NOMO-1 treated with dmso at 0.1 percent for 144 hours (cell line): ENCODE measurements around the gene SIN3B.

Source experiments
- DNase-seq: peaks from one replicate; lab custom pipeline; 2025; ENCODE audit not compliant: unreplicated experiment; lab: John Stamatoyannopoulos, UW

SIN3B gene

GRCh38 chr19:16908759-16909158, 79.6 kb downstream of the SIN3B start:
- no peak for DNase-seq

GRCh38 chr19:16911046-16911445, 81.8 kb downstream of the SIN3B start:
- no peak for DNase-seq

- no peak for DNase-seq
Observed at GRCh38 chr19:16912780-16913179, 83.6 kb downstream of the SIN3B start.

GRCh38 chr19:16914421-16914820, 85.2 kb downstream of the SIN3B start:
- no peak for DNase-seq

GRCh38 chr19:16915135-16915534, 85.9 kb downstream of the SIN3B start:
- DNase-seq, result no peak

DNA sequence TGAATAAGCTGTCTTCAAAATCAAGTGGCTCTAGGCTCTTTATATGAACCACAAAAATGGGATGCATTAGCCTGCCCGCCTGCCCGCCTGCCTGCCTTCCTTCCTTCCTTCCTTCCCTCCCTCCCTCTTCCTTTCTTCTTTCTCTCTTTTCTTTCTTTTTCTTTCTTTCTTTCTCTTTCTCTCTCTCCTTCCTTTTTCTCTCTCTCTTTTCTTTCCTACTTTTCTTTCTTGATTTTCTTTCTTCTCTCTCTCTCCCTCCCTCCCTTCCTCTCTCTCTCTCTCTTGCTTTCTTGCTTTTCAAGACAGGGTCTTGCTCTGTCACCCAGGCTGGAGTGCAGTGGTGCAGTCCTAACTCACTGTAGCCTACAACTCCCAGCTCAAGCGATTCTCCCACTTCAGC, 86.5 kb downstream of the SIN3B start:
- no peak for DNase-seq

GRCh38 chr19:16917401-16917800, 88.2 kb downstream of the SIN3B start:
- no peak for DNase-seq

DNA sequence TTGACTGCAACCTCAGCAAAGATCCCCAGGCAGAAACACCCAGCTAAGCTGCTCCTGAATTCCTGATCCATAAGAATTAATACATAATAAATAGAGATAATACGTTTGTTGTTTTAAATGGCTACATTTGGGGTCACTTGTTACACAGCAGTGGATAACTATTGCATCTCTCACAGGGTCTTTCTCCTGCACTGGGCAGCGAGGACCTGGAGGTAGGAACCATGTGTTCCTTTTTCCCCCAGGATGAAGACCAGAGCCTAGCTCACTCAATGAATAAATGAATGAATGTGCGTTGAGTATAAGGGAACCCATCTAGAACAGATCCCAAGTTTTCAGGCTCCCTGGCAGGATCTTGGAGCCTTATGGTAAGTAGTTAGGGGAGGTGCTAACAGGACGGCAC, 90.3 kb downstream of the SIN3B start:
- no peak for DNase-seq

DNA sequence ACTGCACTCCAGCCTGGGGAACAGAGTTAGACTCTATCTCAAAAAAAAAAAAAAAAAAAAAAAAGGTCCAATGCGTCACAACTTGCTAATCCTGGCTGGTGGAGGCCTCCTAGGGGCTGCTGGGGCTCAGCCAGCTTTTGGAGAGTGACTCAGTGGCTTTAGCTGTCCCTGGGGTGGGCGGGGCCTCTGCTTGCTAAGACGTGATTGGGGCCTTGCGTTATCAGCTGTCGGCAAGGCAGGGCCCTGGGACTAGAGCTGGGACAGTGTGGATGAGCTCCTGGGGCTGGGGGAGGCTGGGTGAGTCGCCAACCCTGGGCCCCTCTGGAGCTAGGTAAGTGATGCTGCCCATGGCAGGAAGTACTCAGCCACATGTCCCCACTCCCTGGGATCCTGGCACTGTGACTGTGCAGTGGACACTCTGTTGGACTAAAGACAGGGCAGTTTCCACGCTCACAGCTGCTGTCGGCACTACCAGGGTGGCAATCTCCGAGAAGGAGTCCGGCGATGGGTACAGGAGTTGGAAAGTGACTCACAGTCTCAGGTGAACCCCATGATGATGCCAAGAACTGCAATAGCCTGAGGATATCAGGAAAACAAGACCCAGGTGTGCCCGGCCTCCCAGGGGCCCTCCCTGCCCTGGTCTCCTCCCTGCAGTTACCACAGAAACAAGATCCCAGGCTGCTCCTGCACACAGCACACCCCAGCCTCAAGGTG, 91.8 kb downstream of the SIN3B start:
- DNase-seq, result no peak

- no peak for DNase-seq
Observed at GRCh38 chr19:16921766-16922591, 92.8 kb downstream of the SIN3B start.

DNA sequence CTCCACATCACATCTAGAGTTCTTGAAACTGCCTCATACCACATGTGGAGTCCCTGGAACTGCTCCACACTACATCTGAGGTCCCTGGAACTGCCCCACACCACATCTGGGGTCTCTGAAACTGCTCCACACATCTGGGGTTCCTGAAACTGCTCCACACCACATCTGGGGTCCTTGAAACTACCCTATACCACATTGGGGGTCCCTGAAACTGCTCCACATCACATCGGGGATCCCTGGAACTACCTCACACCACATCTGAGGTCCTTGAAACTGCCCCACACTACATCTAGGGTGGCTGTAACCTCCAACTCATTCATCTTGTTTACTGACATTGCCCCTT, 93.4 kb downstream of the SIN3B start:
- no peak for DNase-seq

GRCh38 chr19:16922949-16923348, 93.8 kb downstream of the SIN3B start:
- DNase-seq, result no peak

DNA sequence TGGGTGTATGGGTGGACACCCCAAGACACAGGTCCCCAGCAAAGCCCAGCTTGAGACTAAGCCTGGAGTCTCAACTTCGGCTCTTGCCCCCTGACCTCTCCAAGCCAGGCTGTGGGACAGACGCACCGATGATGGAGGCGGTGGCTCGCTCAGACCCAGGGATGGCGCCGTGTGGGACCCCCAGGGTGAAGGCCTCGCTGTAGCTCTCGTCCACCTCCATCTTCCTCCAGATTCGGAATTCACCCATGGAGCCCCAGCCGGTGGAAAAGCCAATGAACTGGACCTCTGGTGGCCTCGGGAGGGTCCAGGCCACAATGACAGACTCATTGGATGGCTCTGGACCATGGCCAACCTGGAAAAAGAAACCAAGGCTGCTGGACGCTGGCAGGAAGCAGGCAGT, 98.7 kb downstream of the SIN3B start:
- no peak for DNase-seq

DNA sequence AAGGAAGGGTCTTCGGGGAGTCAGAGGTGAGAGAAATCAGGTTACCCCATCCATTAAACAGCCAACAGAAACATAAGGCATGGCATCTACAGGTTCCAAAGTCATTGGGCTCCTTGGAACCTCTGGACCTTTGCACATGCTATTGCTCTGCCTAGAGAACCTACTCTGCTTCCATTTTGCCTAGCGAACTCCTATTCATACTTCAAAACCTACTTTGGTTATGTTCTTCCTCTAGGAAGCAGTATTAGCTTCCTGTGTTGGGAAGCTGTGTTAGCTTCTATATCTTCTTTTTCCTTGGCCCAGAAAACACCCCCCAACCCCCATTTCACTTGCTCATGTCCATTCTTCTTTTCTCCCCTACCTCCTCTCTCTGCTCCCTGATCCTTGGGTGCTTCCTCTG, 99.2 kb downstream of the SIN3B start:
- no peak for DNase-seq

DNA sequence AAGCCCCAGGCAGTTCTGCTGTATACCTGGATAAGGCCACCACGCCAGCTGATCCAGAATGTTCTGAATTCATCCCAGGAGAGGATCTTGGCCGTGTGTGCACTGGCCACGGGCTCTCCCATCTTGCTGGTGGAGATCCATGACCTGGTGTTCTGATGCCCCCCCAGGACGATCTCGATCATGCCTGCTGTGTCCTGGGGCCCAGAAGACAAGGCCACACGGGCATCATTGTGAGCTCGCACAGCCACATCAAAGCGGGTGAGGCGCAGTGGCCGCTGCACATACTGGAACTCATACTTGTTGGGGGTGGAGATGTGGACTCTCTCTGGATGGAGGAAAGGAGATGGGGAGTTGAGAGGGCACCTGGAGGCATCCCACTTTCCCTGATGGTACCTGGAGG, 99.7 kb downstream of the SIN3B start:
- DNase-seq, result no peak
